K562 (cell line): ENCODE measurements around the gene FRMPD2. TPM values are rescaled to one million over a fixed set of nuclear protein-coding genes. Genes with fewer than 3 reads are reported as not detected.

ENCODE experiments used
- ATAC-seq: fragments of 200-7000 bp; cut with Tn5 transposase; 3 replicates; pipeline ENCODE4 v1.9.1; 2020; ENCODE audit warnings: moderate library complexity
- BruUV-seq: library from RNA; stranded (reverse); fragments of 400-500 nt; replicated peaks from 2 replicates; lab custom pipeline; 2021; lab: Mats Ljungman, UMichigan
- CTCF ChIA-PET: fragments of 300-600 bp; formaldehyde crosslinking; extraction: SDS; loops from one replicate; lab custom pipeline; 2021; ENCODE audit warnings: low intra/inter-chr PET ratio; lab: Yijun Ruan, JAX
- POLR2A ChIA-PET: fragments of 300-600, 350-650 bp; sonication (Branson Sonifier 250); formaldehyde crosslinking; extraction: SDS; loops from one replicate; lab custom pipeline; 2021; ENCODE audit warnings: antibody characterized with exemption, inconsistent platforms; lab: Yijun Ruan, JAX
- DNase-seq, 4 experiments: peaks; one replicate each; pipeline versions ENCODE4 v3.0.0 to v3.0.0-alpha.2; 2011 to 2018; ENCODE audit warnings: low spot score in 3 of 4, mixed read lengths in 3 of 4; ENCODE audit errors: extremely low read depth in 1 of 4
- FAIRE-seq: peaks from 2 replicates; lab custom pipeline; 2011; peaks lifted over from hg19 to GRCh38; lab: Jason Lieb, UNC
- H2AFZ ChIP-seq: 2 replicates; pipeline ENCODE4 v1.6.0; 2011; ENCODE audit warnings: low read depth, low read length, control low read depth, inconsistent platforms
- H3K27ac ChIP-seq: fragments of 200-600 bp; 3 replicates; pipeline ENCODE4 v1.8.0; 2011; ENCODE audit warnings: low read depth, mild to moderate bottlenecking, control low read depth, inconsistent platforms, low read length, moderate library complexity, mixed read lengths; ENCODE audit errors: extremely low read depth
- H3K27me3 ChIP-seq, 2 experiments: fragments of 300-600 bp in 1 of 2; 2 replicates in 1 of 2; 3 replicates in 1 of 2; pipeline versions ENCODE4 v1.6.0 to v1.8.0; 2011; ENCODE audit warnings: inconsistent platforms in 2 of 2, low read length in 2 of 2, mild to moderate bottlenecking in 1 of 2, mixed read lengths in 1 of 2, moderate library complexity in 1 of 2; ENCODE audit not compliant: control insufficient read depth in 2 of 2, insufficient read depth in 2 of 2
- H3K36me3 ChIP-seq: fragments of 300-600 bp; 3 replicates; pipeline ENCODE4 v1.8.0; 2011; ENCODE audit warnings: mild to moderate bottlenecking, low read length, inconsistent platforms; ENCODE audit not compliant: control insufficient read depth, insufficient read depth
- H3K4me1 ChIP-seq, 2 experiments: fragments of 200-600 bp in 1 of 2; replicated peaks in 1 of 2; 2 replicates in 1 of 2; 3 replicates in 1 of 2; pipeline versions ENCODE4 v1.5.1 to v1.8.0; 2011; ENCODE audit warnings: inconsistent platforms in 2 of 2, low read length in 2 of 2, mild to moderate bottlenecking in 1 of 2, mixed read lengths in 1 of 2, moderate library complexity in 1 of 2; ENCODE audit not compliant: control insufficient read depth in 2 of 2, insufficient read depth in 2 of 2
- H3K4me2 ChIP-seq: 2 replicates; pipeline ENCODE4 v1.6.1; 2011; ENCODE audit warnings: low read length, control low read depth, inconsistent platforms, mixed read lengths; ENCODE audit not compliant: insufficient read depth
- H3K4me3 ChIP-seq: fragments of 200-600 bp; sonication (generic), shearing (Covaris generic); 2 replicates; pipeline ENCODE4 v1.5.1; 2016; ENCODE audit warnings: control low read depth, inconsistent platforms
- H3K79me2 ChIP-seq: fragments of 200-600 bp; 3 replicates; pipeline ENCODE4 v1.8.0; 2011; ENCODE audit warnings: low read length, inconsistent platforms; ENCODE audit not compliant: control insufficient read depth, insufficient read depth
- H3K9ac ChIP-seq, 2 experiments: 2 replicates each; pipeline versions ENCODE4 v1.6.0 to v1.6.1; 2011; ENCODE audit warnings: low read depth in 2 of 2, low read length in 2 of 2, control low read depth in 1 of 2, inconsistent platforms in 1 of 2, mild to moderate bottlenecking in 1 of 2, mixed read lengths in 1 of 2; ENCODE audit not compliant: insufficient read depth in 1 of 2
- H3K9me1 ChIP-seq: one replicate; pipeline ENCODE4 v1.6.0; 2011; ENCODE audit warnings: inconsistent platforms, mild to moderate bottlenecking, low read length, moderate library complexity; ENCODE audit not compliant: control insufficient read depth, insufficient read depth
- H3K9me3 ChIP-seq: replicated peaks from 2 replicates; pipeline ENCODE4 v1.5.1; 2011; ENCODE audit warnings: low read depth, low read length, inconsistent platforms; ENCODE audit not compliant: control insufficient read depth, insufficient read depth
- H4K20me1 ChIP-seq: replicated peaks from 2 replicates; pipeline ENCODE4 v1.6.1; 2011; ENCODE audit warnings: low read length, inconsistent platforms, mixed read lengths; ENCODE audit not compliant: control insufficient read depth, insufficient read depth
- ELK3 ChIP-seq: fragments of 450-650 bp; formaldehyde crosslinking; IDR thresholded peaks from 2 replicates; pipeline ENCODE4 v1.4.0; 2020; ENCODE audit warnings: mild to moderate bottlenecking
- RHOXF2B ChIP-seq: fragments of 250-450 bp; sonication (Bioruptor Pico); conservative IDR thresholded peaks from 2 replicates; pipeline ENCODE4 v1.5.1; 2021
- SAP30 ChIP-seq: fragments of 200-600 bp; sonication (generic); IDR thresholded peaks from 2 replicates; pipeline ENCODE4 v1.6.1; 2012; ENCODE audit warnings: borderline replicate concordance, low read depth, mild to moderate bottlenecking, moderate library complexity, low read length, control low read depth, inconsistent platforms; ENCODE audit not compliant: insufficient read depth, poor library complexity, severe bottlenecking
- U2AF2 ChIP-seq: fragments of 200-400 bp; formaldehyde crosslinking; optimal IDR thresholded peaks from 2 replicates; pipeline ENCODE3; 2017; ENCODE audit warnings: low read depth, mild to moderate bottlenecking, low read length
- ZFPM2 ChIP-seq: fragments of 250-450 bp; sonication (Bioruptor Pico); IDR thresholded peaks from 2 replicates; pipeline ENCODE4 v1.5.1; 2022; ENCODE audit warnings: mild to moderate bottlenecking
- ZNF347 ChIP-seq: fragments of 450-650 bp; formaldehyde crosslinking; IDR thresholded peaks from 2 replicates; pipeline ENCODE4 v1.4.0; 2020; ENCODE audit warnings: low read depth, mild to moderate bottlenecking, moderate library complexity
- ZNF583 ChIP-seq: fragments of 250-450 bp; sonication (Bioruptor Pico); IDR thresholded peaks from 2 replicates; pipeline ENCODE4 v1.4.0; 2020
- ZSCAN29 ChIP-seq: fragments of 450-650 bp; IDR thresholded peaks from 2 replicates; pipeline ENCODE4 v1.6.1; 2017
- WGBS: fragments of 100-300 bp; shearing (Covaris generic); methylation state at CpG from one replicate; pipeline ENCODE4 v1.1.6; 2016; ENCODE audit warnings: low coverage, mixed read lengths; ENCODE audit not compliant: insufficient coverage; ENCODE audit errors: missing lambda C conversion rate; 5-methylcytosine and 5-hydroxymethylcytosine counted together
- in situ Hi-C: fragments of 300-500 bp; cut with MboI; formaldehyde crosslinking; loops from 4 replicates; pipeline ENCODE4 v1.15.0; 2018; ENCODE audit warnings: inconsistent platforms, mixed read lengths
- intact Hi-C: fragments of 100-400 bp; cut with micrococcal nuclease; formaldehyde crosslinking; loops from 2 replicates; pipeline ENCODE4 v1.14.2; 2022
- polyA plus RNA-seq, 8 experiments: library from polyadenylated mRNA; depleted of rRNA in 4 of 8; stranded (reverse) in 5 of 8; unstranded in 3 of 8; fragments of >200 nt; fragmentation: Nextera tagmentation in 2 of 8; fragmentation: Illumina TruSeq in 1 of 8; extraction: Ambion mirVana in 2 of 8; extraction: Trizol in 1 of 8; gene quantifications; 2 replicates each; pipeline versions ENCODE4 v1.2.1 to v1.2.3, GENCODE V29; 2011 to 2014; ENCODE audit warnings: inconsistent platforms in 1 of 8, missing spikeins in 1 of 8
- total RNA-seq, 7 experiments: library from RNA; depleted of rRNA in 6 of 7; stranded (reverse); fragments of >200 nt in 6 of 7; fragmentation: Illumina TruSeq in 2 of 7; extraction: Trizol in 2 of 7; gene quantifications; 2 replicates each; pipeline versions ENCODE4 v1.2.1 to v1.2.3, GENCODE V29; 2011 to 2021; ENCODE audit warnings: low replicate concordance in 1 of 7
- TF ChIP-seq, protein P1 (sequence below): fragments of 450-650 bp; formaldehyde crosslinking; conservative IDR thresholded peaks from 2 replicates; pipeline ENCODE4 v1.4.0; 2022; ENCODE audit warnings: mild to moderate bottlenecking, missing genetic modification characterization
- TF ChIP-seq, protein P2 (sequence below): sonication (generic); formaldehyde crosslinking; IDR thresholded peaks from 2 replicates; pipeline ENCODE4 v1.9.0; 2022; ENCODE audit warnings: mild to moderate bottlenecking, missing genetic modification reagents
- TF ChIP-seq, protein P3 (sequence below): sonication (generic); formaldehyde crosslinking; IDR thresholded peaks from 2 replicates; pipeline ENCODE4 v1.8.0; 2023; ENCODE audit warnings: mild to moderate bottlenecking, missing genetic modification reagents
- TF ChIP-seq, protein P4 (sequence below): sonication (generic); formaldehyde crosslinking; IDR thresholded peaks from 2 replicates; pipeline ENCODE4 v1.9.0; 2022; ENCODE audit warnings: mild to moderate bottlenecking, missing genetic modification reagents

The FRMPD2 gene
- total and polyA plus RNA-seq, 9 of the 15 experiments (the other 6 are each of a cell fraction or from before 2014, with no cell fraction given) = 0.12 to 0.95 (median 0.33) TPM

DNA sequence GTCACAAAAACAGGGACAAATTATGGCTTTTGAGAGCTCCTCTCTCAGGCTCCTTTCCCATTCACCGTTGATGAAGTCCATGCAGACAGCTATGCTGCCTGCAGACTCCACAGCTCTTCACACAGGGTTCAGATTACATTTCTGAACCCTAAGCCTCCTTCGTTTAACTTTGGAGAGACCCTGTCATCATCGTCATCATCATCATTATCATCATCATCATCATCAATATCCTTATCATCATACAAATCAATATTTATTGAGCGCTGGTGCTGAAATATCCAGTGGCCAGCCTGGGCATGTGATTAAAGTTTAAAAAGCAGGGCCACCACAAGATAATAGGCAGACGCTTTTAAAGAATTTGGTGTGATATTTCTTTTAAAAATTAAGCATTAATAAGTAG, 66.6 kb downstream of the FRMPD2 start:
- no peaks in the 10 kb centered on the region for H3K9me3 ChIP-seq
- intact Hi-C loops (no loop called here), in situ Hi-C loops (no loop called here)
- no peak for TF ChIP-seq ZSCAN29
- no peak for TF ChIP-seq ELK3 (CRISPR knock-in tag)
- TF ChIP-seq, protein P1, sequence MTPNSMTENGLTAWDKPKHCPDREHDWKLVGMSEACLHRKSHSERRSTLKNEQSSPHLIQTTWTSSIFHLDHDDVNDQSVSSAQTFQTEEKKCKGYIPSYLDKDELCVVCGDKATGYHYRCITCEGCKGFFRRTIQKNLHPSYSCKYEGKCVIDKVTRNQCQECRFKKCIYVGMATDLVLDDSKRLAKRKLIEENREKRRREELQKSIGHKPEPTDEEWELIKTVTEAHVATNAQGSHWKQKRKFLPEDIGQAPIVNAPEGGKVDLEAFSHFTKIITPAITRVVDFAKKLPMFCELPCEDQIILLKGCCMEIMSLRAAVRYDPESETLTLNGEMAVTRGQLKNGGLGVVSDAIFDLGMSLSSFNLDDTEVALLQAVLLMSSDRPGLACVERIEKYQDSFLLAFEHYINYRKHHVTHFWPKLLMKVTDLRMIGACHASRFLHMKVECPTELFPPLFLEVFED = no peak
- TF ChIP-seq, protein P2, sequence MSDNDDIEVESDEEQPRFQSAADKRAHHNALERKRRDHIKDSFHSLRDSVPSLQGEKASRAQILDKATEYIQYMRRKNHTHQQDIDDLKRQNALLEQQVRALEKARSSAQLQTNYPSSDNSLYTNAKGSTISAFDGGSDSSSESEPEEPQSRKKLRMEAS = no peak
- no peak for TF ChIP-seq ZFPM2
- TF ChIP-seq ZNF583 (CRISPR knock-in tag) = no peak
- no peak for TF ChIP-seq U2AF2
- TF ChIP-seq, protein P3, sequence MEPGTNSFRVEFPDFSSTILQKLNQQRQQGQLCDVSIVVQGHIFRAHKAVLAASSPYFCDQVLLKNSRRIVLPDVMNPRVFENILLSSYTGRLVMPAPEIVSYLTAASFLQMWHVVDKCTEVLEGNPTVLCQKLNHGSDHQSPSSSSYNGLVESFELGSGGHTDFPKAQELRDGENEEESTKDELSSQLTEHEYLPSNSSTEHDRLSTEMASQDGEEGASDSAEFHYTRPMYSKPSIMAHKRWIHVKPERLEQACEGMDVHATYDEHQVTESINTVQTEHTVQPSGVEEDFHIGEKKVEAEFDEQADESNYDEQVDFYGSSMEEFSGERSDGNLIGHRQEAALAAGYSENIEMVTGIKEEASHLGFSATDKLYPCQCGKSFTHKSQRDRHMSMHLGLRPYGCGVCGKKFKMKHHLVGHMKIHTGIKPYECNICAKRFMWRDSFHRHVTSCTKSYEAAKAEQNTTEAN (CRISPR knock-in tag) = no peak
- TF ChIP-seq ZNF347 (CRISPR knock-in tag) = no peak
- no peak for TF ChIP-seq RHOXF2B (CRISPR knock-in tag)
- no peak for TF ChIP-seq SAP30
- TF ChIP-seq, protein P4, sequence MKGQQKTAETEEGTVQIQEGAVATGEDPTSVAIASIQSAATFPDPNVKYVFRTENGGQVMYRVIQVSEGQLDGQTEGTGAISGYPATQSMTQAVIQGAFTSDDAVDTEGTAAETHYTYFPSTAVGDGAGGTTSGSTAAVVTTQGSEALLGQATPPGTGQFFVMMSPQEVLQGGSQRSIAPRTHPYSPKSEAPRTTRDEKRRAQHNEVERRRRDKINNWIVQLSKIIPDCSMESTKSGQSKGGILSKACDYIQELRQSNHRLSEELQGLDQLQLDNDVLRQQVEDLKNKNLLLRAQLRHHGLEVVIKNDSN (CRISPR knock-in tag) = no peak
- H3K27me3 ChIP-seq = peaks cover 2 to 20% of the 10 kb centered on the region in 2 experiments; a peak in 3 of 5 replicates
- 3% methylated on average over 5 of the region's 5 CpGs for WGBS
- H4K20me1 ChIP-seq = no peaks in the 10 kb centered on the region
- DNase-seq (no peak), ATAC-seq (no peak), FAIRE-seq (no peak)
- no peaks in the 10 kb centered on the region for H3K9me1 ChIP-seq
- no peak overlapping the region for H3K4me3 ChIP-seq
- no TSS peak for BruUV-seq
- H3K27ac ChIP-seq = no peak overlapping the region
- H3K4me1 ChIP-seq = no peaks in the 10 kb centered on the region
- no peak overlapping the region for H3K9ac ChIP-seq
- no peaks in the 10 kb centered on the region for H3K36me3 ChIP-seq
- H3K79me2 ChIP-seq = no peaks in the 10 kb centered on the region
- ChIA-PET CTCF (no interaction called here), POLR2A (interaction anchor here (0.9 kb wide), 1 partner anchor 23 kb away, joined by 5 read pairs; no protein-coding TSS in a partner anchor)
- no peak overlapping the region for H2AFZ ChIP-seq
- H3K4me2 ChIP-seq = no peak overlapping the region
